ENCODE data around the gene CBLN3.

Gene CBLN3

DNA sequence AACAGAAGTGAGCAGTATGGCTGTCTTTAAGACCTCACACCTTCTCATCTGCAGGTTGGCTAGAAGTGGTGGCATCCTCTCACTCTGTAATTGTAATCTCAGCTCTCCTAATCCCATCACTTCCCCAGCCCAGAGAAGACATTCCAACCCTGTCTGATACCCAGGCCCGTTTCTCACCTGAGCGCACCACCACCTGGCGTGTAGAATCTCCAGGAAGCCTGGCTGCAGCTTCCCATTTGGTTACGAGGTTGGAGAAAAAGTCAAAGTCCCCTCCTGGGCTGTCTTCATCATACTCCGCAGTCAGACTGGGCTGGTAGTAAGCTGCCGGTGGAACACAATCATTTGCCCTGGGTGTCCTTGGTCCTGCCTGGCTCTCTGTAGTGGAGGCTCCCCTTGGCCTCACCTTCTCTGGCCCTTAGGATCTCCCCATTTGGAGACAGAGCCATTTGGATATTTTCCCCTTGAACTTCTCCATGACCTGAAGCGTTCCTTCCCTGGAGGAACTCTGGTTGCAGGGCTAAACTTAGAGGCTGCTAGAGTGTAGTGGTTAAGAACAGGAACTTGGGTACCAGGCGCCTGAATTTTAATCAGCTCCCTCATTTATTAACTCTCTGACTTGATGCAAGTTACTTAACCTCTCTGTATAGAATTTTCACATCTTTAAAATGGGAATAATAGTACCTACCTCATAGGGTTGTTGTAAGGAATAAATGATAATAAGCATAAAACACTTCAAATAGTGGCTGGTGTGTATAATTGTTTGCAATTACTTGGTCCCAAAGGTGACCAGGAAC lies 11.3 kb upstream of the CBLN3 start:
- H3K9me3 ChIP-seq (ENCODE audit: low read length) = no peaks in the 10 kb centered on the region
- peak overlapping the region; percentile 78 for H3K4me3 ChIP-seq (ENCODE audit: low read depth, low read length, poor library complexity, severe bottlenecking)
- H3K36me3 ChIP-seq (ENCODE audit: insufficient read depth, low read length) = peaks cover 61% of the 10 kb centered on the region
- peak overlapping the region; percentile 89 for H3K9ac ChIP-seq (ENCODE audit: low read length)
- H3K27me3 ChIP-seq (ENCODE audit: insufficient read depth, low read length) = no peaks in the 10 kb centered on the region
- H3K79me2 ChIP-seq (ENCODE audit: insufficient read depth, low read length) = 0 out of 2 replicates have a peak, but pooled peaks cover 6% of the 10 kb centered on the region
- H3F3A ChIP-seq (ENCODE audit: insufficient read depth, low read length) = no peaks in the 10 kb centered on the region; the same call in 1 of the 2 replicates
- no peaks in the 10 kb centered on the region for H4K20me1 ChIP-seq (ENCODE audit: insufficient read depth, low read length)
- TF ChIP-seq, protein P1, sequence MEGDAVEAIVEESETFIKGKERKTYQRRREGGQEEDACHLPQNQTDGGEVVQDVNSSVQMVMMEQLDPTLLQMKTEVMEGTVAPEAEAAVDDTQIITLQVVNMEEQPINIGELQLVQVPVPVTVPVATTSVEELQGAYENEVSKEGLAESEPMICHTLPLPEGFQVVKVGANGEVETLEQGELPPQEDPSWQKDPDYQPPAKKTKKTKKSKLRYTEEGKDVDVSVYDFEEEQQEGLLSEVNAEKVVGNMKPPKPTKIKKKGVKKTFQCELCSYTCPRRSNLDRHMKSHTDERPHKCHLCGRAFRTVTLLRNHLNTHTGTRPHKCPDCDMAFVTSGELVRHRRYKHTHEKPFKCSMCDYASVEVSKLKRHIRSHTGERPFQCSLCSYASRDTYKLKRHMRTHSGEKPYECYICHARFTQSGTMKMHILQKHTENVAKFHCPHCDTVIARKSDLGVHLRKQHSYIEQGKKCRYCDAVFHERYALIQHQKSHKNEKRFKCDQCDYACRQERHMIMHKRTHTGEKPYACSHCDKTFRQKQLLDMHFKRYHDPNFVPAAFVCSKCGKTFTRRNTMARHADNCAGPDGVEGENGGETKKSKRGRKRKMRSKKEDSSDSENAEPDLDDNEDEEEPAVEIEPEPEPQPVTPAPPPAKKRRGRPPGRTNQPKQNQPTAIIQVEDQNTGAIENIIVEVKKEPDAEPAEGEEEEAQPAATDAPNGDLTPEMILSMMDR (IDR thresholded peaks at IDR 0.05; ENCODE audit: low read length) = no peak
- TF ChIP-seq EZH2 (IDR thresholded peaks at IDR 0.05; ENCODE audit: borderline replicate concordance, low read length) = no peak
- H3K27ac ChIP-seq (ENCODE audit: low read depth, low read length, poor library complexity, severe bottlenecking) = peak overlapping the region; percentile 72
- H3K4me1 ChIP-seq (ENCODE audit: insufficient read depth, low read length, severe bottlenecking) = peaks cover 43% of the 10 kb centered on the region
- H3K9me2 ChIP-seq (ENCODE audit: low read depth, low read length) = no peaks in the 10 kb centered on the region
- H2AFZ ChIP-seq (ENCODE audit: low read length) = no peak overlapping the region
- peak overlapping the region; percentile 95 for H3K4me2 ChIP-seq (ENCODE audit: low read length)

DNA sequence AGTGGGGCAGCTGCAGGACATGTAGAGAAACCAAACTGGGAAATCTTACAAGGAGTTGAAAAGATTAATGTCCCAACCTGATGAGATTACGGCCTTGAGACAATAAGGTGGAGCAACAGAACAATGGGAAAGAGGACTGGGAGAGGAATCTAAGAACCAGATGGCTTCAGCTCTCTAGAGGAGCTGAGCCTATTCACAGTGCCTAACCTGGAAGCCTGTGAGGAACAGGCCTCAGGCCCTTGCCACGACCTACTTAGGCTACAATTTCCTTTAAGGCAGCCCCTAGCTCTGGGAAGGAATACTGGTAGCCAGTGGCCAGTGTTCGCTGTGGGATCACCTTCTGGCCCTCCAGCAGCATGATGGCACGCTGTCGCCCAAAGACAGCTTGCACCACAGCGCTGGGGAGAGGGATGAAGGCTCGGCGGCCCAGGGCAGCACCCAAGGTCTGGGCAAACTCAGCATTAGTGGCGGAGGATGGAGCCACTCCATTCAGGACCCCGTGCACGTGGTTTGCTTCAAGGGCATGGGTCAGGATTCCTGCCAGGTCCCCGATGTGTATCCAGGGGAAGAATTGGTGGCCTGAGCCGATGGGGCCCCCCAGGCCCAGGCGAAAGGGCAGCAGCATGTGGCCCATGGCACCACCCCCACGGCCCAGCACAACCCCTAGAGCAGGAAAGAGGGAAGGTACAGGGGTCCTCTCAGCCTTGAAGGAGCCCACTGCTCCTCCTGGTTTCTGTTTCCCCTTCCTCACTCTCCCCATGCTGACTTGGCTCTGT lies 10.6 kb upstream of the CBLN3 start:
- Histone ChIP-seq H3K9me2 (ENCODE audit: low read depth, low read length) (no peaks in the 10 kb centered on the region), H3K9me3 (ENCODE audit: low read length) (no peaks in the 10 kb centered on the region), H3K4me2 (ENCODE audit: low read length) (peak overlapping the region; percentile 95; the same call in 1 of the 2 replicates), H3K27me3 (ENCODE audit: insufficient read depth, low read length) (no peaks in the 10 kb centered on the region), H3K27ac (ENCODE audit: low read depth, low read length, poor library complexity, severe bottlenecking) (no peak overlapping the region), H3K4me1 (ENCODE audit: insufficient read depth, low read length, severe bottlenecking) (peaks cover 43% of the 10 kb centered on the region), H3K79me2 (ENCODE audit: insufficient read depth, low read length) (0 out of 2 replicates have a peak, but pooled peaks cover 6% of the 10 kb centered on the region), H3F3A (ENCODE audit: insufficient read depth, low read length) (no peaks in the 10 kb centered on the region; the same call in 1 of the 2 replicates), H2AFZ (ENCODE audit: low read length) (no peak overlapping the region), H3K4me3 (ENCODE audit: low read depth, low read length, poor library complexity, severe bottlenecking) (no peak overlapping the region), H4K20me1 (ENCODE audit: insufficient read depth, low read length) (no peaks in the 10 kb centered on the region), H3K9ac (ENCODE audit: low read length) (no peak overlapping the region; the same call in 1 of the 2 replicates), H3K36me3 (ENCODE audit: insufficient read depth, low read length) (peaks cover 66% of the 10 kb centered on the region)
- TF ChIP-seq, protein P1 (IDR thresholded peaks at IDR 0.05; ENCODE audit: low read length) = no peak
- TF ChIP-seq EZH2 (IDR thresholded peaks at IDR 0.05; ENCODE audit: borderline replicate concordance, low read length) = no peak

DNA sequence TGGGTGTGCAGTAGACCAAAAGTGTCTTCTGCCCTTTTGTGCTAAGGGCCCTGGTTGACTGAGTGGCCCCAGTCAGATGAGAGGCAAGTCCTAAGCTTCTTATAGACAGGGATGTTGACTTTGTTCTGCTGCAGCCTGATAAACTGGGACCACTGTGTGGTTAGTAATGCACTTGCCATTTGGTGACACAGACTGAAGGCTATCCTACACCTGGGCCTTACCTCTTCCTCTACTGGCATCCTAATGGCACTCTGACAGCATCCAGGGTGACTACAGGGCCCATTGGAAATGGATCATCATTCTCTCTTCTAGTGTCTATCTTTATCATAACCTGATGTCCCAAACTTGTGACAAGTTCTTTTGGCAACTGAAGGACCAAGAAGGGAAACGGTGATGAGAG lies 9.8 kb upstream of the CBLN3 start:
- no peak overlapping the region for H3K9ac ChIP-seq (ENCODE audit: low read length)
- H2AFZ ChIP-seq (ENCODE audit: low read length) = no peak overlapping the region
- no peaks in the 10 kb centered on the region for H3K9me2 ChIP-seq (ENCODE audit: low read depth, low read length)
- H3K36me3 ChIP-seq (ENCODE audit: insufficient read depth, low read length) = peaks cover 63% of the 10 kb centered on the region
- no peak overlapping the region for H3K4me3 ChIP-seq (ENCODE audit: low read depth, low read length, poor library complexity, severe bottlenecking)
- H3K4me2 ChIP-seq (ENCODE audit: low read length) = no peak overlapping the region
- peaks cover 43% of the 10 kb centered on the region for H3K4me1 ChIP-seq (ENCODE audit: insufficient read depth, low read length, severe bottlenecking)
- H3F3A ChIP-seq (ENCODE audit: insufficient read depth, low read length) = no peaks in the 10 kb centered on the region; the same call in 1 of the 2 replicates
- H4K20me1 ChIP-seq (ENCODE audit: insufficient read depth, low read length) = no peaks in the 10 kb centered on the region
- H3K27ac ChIP-seq (ENCODE audit: low read depth, low read length, poor library complexity, severe bottlenecking) = no peak overlapping the region
- H3K79me2 ChIP-seq (ENCODE audit: insufficient read depth, low read length) = 0 out of 2 replicates have a peak, but pooled peaks cover 6% of the 10 kb centered on the region
- TF ChIP-seq, protein P1 (IDR thresholded peaks at IDR 0.05; ENCODE audit: low read length) = no peak
- TF ChIP-seq EZH2 (IDR thresholded peaks at IDR 0.05; ENCODE audit: borderline replicate concordance, low read length) = no peak
- no peaks in the 10 kb centered on the region for H3K27me3 ChIP-seq (ENCODE audit: insufficient read depth, low read length)
- no peaks in the 10 kb centered on the region for H3K9me3 ChIP-seq (ENCODE audit: low read length)

Data from OCI-LY1 (cell line).